NCI-H345 treated with DMSO at 0.1 percent for 48 hours (cell line): Measurements from ENCODE around the gene PGM2.
"Not testable (repeated sequence)": the region's sequence is repeated elsewhere in the genome, so short reads cannot be mapped to it uniquely, and the experiment has no call there.

ENCODE experiments used
- DNase-seq: peaks from one replicate; lab custom pipeline; 2025; ENCODE audit not compliant: unreplicated experiment; lab: John Stamatoyannopoulos, UW

The PGM2 gene

DNA sequence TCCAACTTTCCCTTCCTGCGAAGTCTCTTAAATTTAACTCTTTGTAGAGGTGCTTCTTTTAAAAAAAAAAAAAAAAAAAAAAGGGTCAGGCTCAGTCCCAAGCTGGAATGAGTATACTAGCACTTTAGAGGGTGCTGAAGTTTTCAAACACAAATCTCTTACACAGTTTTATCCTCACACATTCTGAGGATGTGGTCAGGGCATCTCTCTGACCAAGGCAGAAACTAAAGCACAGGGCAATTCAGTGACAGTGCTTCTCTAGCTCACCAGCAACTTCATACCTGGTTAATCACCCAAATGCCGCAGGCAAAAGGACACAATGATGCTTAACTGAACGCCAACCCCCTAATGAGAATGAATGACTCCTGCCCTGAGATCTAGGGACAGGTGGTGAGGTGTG, 9.8 kb upstream of the PGM2 start:
- no peak for DNase-seq

DNA sequence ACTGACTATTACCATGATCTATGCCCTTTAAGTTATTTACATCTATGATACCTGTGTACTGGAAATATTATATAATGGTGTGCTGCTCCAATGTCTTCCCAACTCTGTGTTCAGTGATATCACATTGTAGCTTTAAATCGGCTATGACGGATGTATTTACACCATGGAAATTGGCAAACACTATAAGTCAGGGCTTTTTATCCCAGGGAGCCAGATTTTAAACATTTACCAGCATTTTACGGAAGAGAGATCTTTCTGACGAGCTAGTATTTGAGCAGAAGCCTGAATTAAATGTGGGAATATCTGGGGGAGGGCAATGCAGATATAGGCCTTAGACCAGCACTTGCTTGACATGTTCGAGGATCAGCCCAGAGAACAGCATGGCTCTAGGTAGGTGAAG, 7.7 kb upstream of the PGM2 start:
- no peak for DNase-seq

GRCh38 chr4:37820458-37820857, 6.0 kb upstream of the PGM2 start:
- DNase-seq = not testable (repeated sequence)

DNA sequence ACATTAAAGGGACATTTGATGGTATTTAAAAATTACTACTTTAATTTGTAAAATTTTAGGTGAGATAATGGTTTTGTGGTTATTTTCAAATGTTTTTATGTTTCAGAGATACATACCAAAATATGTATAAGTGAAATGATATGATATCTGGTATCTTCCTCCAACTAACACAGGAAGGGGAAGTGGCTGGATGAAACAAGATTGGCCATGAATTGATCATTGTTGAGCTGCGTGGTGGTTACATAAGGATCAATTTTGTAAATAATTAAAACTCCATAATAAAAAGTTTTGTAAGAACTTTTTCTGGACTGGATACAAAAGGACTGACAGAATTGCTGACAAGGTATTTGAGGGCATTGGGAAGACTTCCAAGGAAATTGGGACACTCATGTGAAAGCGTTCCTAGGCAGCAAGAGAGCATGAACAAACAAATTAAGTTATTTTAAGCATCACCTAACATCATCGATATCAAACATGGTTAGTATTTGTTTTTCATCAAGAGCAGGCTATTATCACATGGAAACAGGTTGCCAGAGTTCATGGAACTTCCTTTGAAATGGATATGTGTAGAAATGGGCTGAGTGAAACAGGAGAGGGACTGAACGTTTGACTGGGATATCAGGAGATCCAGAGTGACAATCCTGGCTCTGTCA, 4.4 kb upstream of the PGM2 start:
- DNase-seq = no peak

DNA sequence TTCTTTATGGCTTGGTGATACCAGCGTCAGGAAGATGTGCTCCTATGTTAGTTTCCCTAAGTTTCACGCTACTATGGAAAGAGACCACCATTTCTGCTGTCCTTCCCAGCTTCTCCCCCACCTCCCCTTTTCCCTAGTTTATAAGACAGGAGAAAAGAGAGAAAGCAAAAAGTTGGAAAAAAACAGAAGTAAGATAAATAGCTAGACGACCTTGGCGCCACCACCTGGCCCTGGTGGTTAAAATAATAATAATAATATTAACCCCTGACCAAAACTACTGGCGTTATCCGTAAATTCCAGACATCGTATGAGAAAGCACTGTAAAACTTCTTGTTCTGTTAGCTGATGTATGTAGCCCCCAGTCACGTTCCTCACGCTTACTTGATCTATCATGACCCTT, 985 bp upstream of the PGM2 start:
- not testable (repeated sequence) for DNase-seq

DNA sequence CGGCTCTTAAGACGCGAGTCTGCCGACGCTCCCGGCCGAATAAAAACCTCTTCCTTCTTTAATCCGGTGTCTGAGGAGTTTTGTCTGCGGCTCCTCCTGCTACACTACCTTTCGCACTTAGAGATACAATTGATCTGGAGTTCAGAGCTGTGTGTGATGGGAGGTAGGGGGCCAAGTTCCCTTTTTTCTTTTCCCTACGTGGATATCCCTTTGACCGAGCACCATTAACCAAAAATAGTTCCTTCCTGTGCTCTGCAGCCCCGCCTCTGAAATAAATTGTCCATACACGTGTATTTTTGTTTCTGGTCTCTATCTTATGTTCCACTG, 555 bp upstream of the PGM2 start:
- DNase-seq = no peak

DNA sequence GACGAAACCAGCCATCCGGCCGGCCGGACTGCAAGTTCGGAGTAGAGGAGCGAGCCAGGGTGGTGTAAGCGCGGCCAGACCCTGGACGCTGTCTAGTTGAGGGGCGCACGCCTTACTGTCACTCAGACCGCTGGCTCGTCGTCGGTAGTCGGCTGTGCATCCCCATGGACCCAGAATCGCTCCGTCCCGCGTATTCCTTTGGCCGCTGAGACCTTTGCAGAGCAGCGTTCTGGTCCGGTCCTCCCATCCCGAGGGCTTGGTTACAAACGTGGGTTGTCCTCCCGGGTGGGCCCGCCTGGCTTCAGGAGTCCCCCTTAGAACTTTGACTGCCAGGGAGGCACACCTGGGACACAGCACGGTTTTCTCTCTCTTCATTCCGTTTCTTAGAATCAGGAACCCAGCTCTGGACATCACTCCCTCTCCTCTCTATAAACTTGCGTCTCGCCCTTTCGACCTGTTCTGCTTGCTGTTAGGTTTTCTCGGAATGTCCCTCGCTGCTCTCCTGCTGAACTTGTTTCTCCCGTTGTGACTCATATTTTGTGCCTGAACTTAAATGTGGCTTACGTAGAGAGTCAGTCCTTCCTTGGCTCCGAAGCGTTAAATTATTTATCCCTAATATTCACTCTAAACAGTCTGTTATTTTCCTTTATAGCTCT, 672 bp downstream of the PGM2 start:
- no peak for DNase-seq

GRCh38 chr4:37827802-37828321, 1.4 kb downstream of the PGM2 start:
- no peak for DNase-seq

- DNase-seq = no peak
Observed at GRCh38 chr4:37828843-37829242, 2.4 kb downstream of the PGM2 start.

DNA sequence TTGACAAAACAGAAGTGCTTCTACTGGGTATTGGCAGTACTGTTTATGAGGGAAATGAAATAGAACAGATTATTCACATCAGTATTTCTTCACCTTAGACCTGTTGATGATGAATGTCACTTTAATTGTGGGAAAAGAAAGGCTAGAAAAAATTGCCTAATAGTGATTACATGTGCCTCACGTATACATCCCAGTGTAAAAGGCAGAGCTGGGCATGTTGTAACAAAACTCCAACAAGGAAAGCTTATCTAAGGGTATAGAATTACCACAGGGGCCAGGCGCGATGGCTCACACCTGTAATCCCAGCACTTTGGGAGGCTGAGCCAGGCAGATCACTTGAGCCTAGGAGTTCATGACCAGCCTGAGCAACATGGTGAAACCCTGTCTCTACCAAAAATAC, 4.2 kb downstream of the PGM2 start:
- DNase-seq = no peak

GRCh38 chr4:37835031-37835430, 8.5 kb downstream of the PGM2 start:
- no peak for DNase-seq

GRCh38 chr4:37835806-37836205, 9.3 kb downstream of the PGM2 start:
- no peak for DNase-seq

GRCh38 chr4:37836274-37836673, 9.8 kb downstream of the PGM2 start:
- no peak for DNase-seq

DNA sequence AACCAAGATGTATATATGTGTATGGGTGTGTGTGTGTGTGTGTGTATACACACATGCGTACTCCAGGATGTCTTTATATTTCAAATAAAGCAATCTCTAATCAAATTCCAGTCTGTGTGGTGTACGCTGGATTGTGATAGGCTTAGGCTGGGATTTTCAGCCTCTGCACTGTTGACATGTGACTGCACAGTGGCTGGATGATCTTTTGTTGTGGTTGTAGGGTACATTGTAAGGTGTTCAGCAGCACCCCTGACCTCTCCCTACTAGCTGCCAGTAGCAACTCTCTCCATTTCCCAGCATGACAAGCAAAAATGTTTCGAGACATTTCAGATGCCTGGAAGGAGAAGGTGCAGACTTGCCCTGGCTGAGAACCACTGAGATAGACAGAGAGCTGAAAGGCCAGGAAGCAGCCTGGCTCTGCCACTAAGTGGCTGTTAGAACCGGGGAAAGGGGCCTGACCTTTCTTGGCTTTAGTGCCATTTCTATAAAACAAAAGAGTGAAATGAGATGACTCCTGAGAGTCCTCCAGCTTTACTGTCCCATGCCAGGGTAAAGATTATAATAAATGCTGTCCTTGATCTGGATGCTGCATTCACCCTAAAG, 10.5 kb downstream of the PGM2 start:
- DNase-seq = no peak

DNA sequence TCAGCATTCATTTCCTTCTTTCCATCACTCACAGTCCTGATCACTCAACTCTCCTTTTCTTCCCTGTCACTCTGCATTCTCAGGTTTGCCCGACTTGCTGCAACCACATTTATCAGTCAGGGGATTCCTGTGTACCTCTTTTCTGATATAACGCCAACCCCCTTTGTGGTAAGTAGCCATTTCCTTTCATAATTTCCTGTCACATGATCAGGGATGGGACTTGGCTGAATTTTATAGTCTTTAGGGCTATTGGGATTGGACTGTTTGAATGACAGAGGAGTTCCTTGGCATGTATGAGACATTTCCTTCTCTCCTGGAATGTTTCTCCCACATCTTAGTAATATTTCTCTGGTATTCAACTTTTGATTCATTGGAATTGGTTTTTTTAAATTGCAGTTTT, 11.0 kb downstream of the PGM2 start:
- no peak for DNase-seq

- DNase-seq = no peak
Observed at GRCh38 chr4:37839426-37839825, 12.9 kb downstream of the PGM2 start.

DNA sequence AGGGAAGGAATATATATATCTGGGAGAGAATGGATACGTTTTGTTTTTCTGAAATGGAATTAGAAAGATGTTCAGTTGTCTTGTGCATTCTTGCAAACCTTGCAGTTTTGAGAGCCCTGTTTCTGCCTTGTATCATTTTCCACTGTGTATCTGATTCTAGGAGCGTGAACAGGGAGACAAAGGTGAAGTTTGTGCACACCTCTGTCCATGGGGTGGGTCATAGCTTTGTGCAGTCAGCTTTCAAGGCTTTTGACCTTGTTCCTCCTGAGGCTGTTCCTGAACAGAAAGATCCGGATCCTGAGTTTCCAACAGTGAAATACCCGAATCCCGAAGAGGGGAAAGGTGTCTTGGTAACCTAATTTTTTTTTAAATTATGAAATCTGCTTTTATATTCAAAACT, 17.7 kb downstream of the PGM2 start:
- no peak for DNase-seq

DNA sequence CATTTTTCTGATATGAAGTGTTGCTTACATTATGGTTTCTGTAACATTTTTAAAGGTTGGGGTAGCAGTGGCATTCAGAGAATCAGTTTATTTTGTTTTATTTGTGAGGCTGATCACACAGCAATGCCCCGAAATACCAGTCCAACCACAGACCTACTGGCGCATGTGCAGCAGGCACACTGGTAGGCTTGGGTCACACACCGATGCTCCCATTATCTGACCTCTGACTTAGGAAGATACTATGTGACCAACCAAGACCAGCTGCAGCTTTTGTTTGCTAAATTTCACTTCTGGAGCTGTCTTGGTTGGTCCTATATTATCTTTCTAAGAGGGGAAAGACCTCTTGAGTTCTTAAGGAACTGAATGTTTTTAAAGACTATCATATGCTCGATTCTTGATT, 18.7 kb downstream of the PGM2 start:
- no peak for DNase-seq

- DNase-seq = no peak
Observed at GRCh38 chr4:37847311-37847884, 20.9 kb downstream of the PGM2 start.

DNA sequence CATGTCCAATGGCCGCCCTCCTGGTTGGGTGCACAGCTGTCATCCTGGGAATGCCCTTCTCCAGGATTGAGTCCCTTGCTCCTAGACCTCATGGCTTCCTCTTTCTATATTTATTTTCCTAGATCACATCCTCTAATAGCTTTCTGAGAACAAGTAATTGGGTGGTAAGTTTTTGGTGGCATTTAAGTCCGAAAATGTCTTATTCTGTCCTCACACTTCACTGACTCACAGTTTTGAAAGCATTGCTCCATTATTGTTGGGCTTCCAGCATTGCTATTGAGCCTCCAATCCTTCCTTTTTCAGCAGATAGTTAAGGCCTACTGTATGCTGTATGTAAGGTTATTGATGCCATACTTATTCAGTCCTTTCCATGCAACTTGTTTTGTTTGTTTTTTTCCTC, 25.9 kb downstream of the PGM2 start:
- DNase-seq = no peak

- no peak for DNase-seq
Observed at GRCh38 chr4:37858112-37858511, 31.6 kb downstream of the PGM2 start.

DNA sequence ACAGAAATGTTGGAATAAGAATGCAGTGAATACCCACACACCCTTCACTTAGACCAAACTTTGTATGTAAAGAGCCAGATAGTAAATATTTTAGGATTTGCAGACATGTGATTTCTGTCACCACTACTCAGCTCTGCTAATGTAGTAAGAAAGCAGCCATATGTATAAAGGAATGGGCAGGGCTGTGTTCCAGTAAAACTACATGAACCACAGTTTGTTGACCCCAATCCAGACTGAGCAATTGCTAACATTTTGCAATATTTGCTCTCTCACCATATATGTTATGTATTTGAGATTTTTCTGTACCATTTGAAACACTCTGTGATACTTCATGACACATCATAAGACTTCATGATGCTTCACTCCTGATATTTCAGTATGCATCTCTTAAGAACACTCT, 32.4 kb downstream of the PGM2 start:
- DNase-seq = no peak
